HepG2 (cell line): ENCODE data around the gene ECHS1. TPM values are rescaled to one million over a fixed set of nuclear protein-coding genes. Genes with fewer than 3 reads are reported as not detected.

Source experiments
- FOXC1 ChIP-seq: sonication (generic); formaldehyde crosslinking; IDR thresholded peaks from 2 replicates; pipeline ENCODE4 v1.8.0; 2022; ENCODE audit warnings: mild to moderate bottlenecking, missing genetic modification reagents, borderline replicate concordance
- FOXP1 ChIP-seq, 2 experiments: fragments of 450-650 bp in 1 of 2; IDR thresholded peaks; 2 replicates each; pipeline ENCODE4 v1.6.1; 2017 to 2018; ENCODE audit warnings: antibody characterized with exemption in 1 of 2
- GTF2F1 ChIP-seq: fragments of 150-350 bp; IDR thresholded peaks from 2 replicates; pipeline ENCODE4 v1.6.1; 2014; ENCODE audit warnings: low read length
- LCORL ChIP-seq, 2 experiments: fragments of 450-650 bp in 1 of 2; sonication (generic) in 1 of 2; formaldehyde crosslinking in 1 of 2; IDR thresholded peaks; 2 replicates each; pipeline versions ENCODE4 v1.5.0 to v1.6.1; 2017 to 2020; ENCODE audit warnings: antibody characterized with exemption in 1 of 2, missing genetic modification reagents in 1 of 2
- MAZ ChIP-seq, 2 experiments: sonication (generic) in 1 of 2; formaldehyde crosslinking in 1 of 2; IDR thresholded peaks; 2 replicates each; pipeline versions ENCODE4 v1.5.0 to v1.6.1; 2012 to 2020; ENCODE audit warnings: low read depth in 2 of 2, mild to moderate bottlenecking in 2 of 2, borderline replicate concordance in 1 of 2, improper control_type of control experiment in 1 of 2, low read length in 1 of 2, missing genetic modification reagents in 1 of 2, moderate library complexity in 1 of 2
- RBFOX2 ChIP-seq: fragments of 200-400 bp; formaldehyde crosslinking; IDR thresholded peaks from 2 replicates; pipeline ENCODE4 v1.6.1; 2017; ENCODE audit warnings: low read depth, mild to moderate bottlenecking, low read length
- RERE ChIP-seq: IDR thresholded peaks from 2 replicates; pipeline ENCODE4 v1.6.1; 2016; ENCODE audit warnings: low read depth, missing genetic modification reagents, missing compliant biosample characterization
- SMC3 ChIP-seq: IDR thresholded peaks from 2 replicates; pipeline ENCODE4 v1.6.1; 2011; ENCODE audit warnings: low read length, improper control_type of control experiment
- TSC22D2 ChIP-seq: sonication (generic); formaldehyde crosslinking; IDR thresholded peaks from 2 replicates; pipeline ENCODE4 v1.5.1; 2020; ENCODE audit warnings: missing genetic modification reagents, mild to moderate bottlenecking, borderline replicate concordance
- ZFP36 ChIP-seq: fragments of 150-350 bp; IDR thresholded peaks from 2 replicates; pipeline ENCODE4 v1.6.1; 2018; ENCODE audit warnings: borderline replicate concordance, low read length, low read depth; ENCODE audit not compliant: partially characterized antibody
- ZFP82 ChIP-seq: sonication (generic); formaldehyde crosslinking; IDR thresholded peaks from 2 replicates; pipeline ENCODE4 v1.5.1; 2020; ENCODE audit warnings: mild to moderate bottlenecking, missing genetic modification reagents, borderline replicate concordance
- ZNF205 ChIP-seq: IDR thresholded peaks from 2 replicates; pipeline ENCODE4 v1.6.1; 2018; ENCODE audit warnings: missing biosample characterization, missing genetic modification reagents
- ZNF274 ChIP-seq: sonication (generic); formaldehyde crosslinking; IDR thresholded peaks from 2 replicates; pipeline ENCODE4 v1.5.1; 2020; ENCODE audit warnings: mild to moderate bottlenecking, missing genetic modification reagents
- ZNF383 ChIP-seq: sonication (generic); formaldehyde crosslinking; IDR thresholded peaks from 2 replicates; pipeline ENCODE4 v1.4.0; 2020; ENCODE audit warnings: missing genetic modification reagents, mild to moderate bottlenecking, borderline replicate concordance
- ZNF660 ChIP-seq: sonication (generic); formaldehyde crosslinking; IDR thresholded peaks from 2 replicates; pipeline ENCODE4 v1.5.1; 2020; ENCODE audit warnings: mild to moderate bottlenecking, low read depth, missing genetic modification reagents, borderline replicate concordance
- ZNF75D ChIP-seq: sonication (generic); formaldehyde crosslinking; IDR thresholded peaks from 2 replicates; pipeline ENCODE4 v1.8.1; 2023; ENCODE audit warnings: missing genetic modification reagents, mild to moderate bottlenecking, borderline replicate concordance
- polyA plus RNA-seq, 8 experiments: library from polyadenylated mRNA; depleted of rRNA in 3 of 8; stranded (reverse) in 7 of 8; unstranded in 1 of 8; fragments of >200 nt; fragmentation: Illumina TruSeq in 4 of 8; extraction: Trizol in 4 of 8; gene quantifications; 2 replicates each; pipeline versions ENCODE4 v1.2.1 to v1.2.3, GENCODE V29; 2011 to 2016; ENCODE audit warnings: low read depth in 4 of 8, missing spikeins in 1 of 8, mixed read lengths in 1 of 8; ENCODE audit not compliant: insufficient read depth in 1 of 8
- total RNA-seq, 5 experiments: library from RNA; depleted of rRNA; stranded (reverse); fragments of >200 nt; fragmentation: Illumina TruSeq; extraction: Trizol; gene quantifications; 2 replicates each; pipeline ENCODE4 v1.2.3, GENCODE V29; 2016; ENCODE audit warnings: low read depth in 1 of 5
- TF ChIP-seq, protein P1 (sequence below): sonication (generic); formaldehyde crosslinking; IDR thresholded peaks from 2 replicates; pipeline ENCODE4 v1.5.0; 2020; ENCODE audit warnings: mild to moderate bottlenecking, missing genetic modification reagents
- TF ChIP-seq, protein P2 (sequence below): sonication (generic); formaldehyde crosslinking; conservative IDR thresholded peaks from 2 replicates; pipeline ENCODE4 v1.8.0; 2022; ENCODE audit warnings: mild to moderate bottlenecking, moderate library complexity, missing genetic modification reagents

ECHS1 gene
- total and polyA plus RNA-seq, 2 of the 13 experiments (the other 11 are each of a cell fraction or from before 2014, with no cell fraction given): 32.7 to 195 TPM

- no peak for TF ChIP-seq RERE (CRISPR knock-in tag)
- TF ChIP-seq ZNF660 (CRISPR knock-in tag): no peak
- TF ChIP-seq FOXP1 (IDR thresholded peaks at IDR 0.05): no peak
- TF ChIP-seq FOXP1 (CRISPR knock-in tag; IDR thresholded peaks at IDR 0.05): no peak
- no peak for TF ChIP-seq TSC22D2 (CRISPR knock-in tag)
- no peak for TF ChIP-seq ZNF274 (CRISPR knock-in tag)
- TF ChIP-seq MAZ (IDR thresholded peaks at IDR 0.05; ENCODE audit: borderline replicate concordance, low read depth, low read length): no peak
- peak; percentile 74 for TF ChIP-seq MAZ (CRISPR knock-in tag; IDR thresholded peaks at IDR 0.05; ENCODE audit: low read depth)
- TF ChIP-seq, protein P1, sequence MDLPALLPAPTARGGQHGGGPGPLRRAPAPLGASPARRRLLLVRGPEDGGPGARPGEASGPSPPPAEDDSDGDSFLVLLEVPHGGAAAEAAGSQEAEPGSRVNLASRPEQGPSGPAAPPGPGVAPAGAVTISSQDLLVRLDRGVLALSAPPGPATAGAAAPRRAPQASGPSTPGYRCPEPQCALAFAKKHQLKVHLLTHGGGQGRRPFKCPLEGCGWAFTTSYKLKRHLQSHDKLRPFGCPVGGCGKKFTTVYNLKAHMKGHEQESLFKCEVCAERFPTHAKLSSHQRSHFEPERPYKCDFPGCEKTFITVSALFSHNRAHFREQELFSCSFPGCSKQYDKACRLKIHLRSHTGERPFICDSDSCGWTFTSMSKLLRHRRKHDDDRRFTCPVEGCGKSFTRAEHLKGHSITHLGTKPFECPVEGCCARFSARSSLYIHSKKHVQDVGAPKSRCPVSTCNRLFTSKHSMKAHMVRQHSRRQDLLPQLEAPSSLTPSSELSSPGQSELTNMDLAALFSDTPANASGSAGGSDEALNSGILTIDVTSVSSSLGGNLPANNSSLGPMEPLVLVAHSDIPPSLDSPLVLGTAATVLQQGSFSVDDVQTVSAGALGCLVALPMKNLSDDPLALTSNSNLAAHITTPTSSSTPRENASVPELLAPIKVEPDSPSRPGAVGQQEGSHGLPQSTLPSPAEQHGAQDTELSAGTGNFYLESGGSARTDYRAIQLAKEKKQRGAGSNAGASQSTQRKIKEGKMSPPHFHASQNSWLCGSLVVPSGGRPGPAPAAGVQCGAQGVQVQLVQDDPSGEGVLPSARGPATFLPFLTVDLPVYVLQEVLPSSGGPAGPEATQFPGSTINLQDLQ: no peak
- 0 out of 2 replicates have a peak, but pooled peaks have one; percentile 48 for TF ChIP-seq ZFP82 (CRISPR knock-in tag)
- TF ChIP-seq SMC3: no peak
- peak; percentile 59; the same call in 1 of the 2 replicates for TF ChIP-seq FOXC1 (CRISPR knock-in tag)
- peak; percentile 90 for TF ChIP-seq RBFOX2
- TF ChIP-seq LCORL (IDR thresholded peaks at IDR 0.05): no peak
- TF ChIP-seq LCORL (CRISPR knock-in tag; IDR thresholded peaks at IDR 0.05): no peak; the same call in none of the 2 replicates
- TF ChIP-seq GTF2F1: no peak
- TF ChIP-seq ZNF75D (CRISPR knock-in tag): no peak
- TF ChIP-seq, protein P2, sequence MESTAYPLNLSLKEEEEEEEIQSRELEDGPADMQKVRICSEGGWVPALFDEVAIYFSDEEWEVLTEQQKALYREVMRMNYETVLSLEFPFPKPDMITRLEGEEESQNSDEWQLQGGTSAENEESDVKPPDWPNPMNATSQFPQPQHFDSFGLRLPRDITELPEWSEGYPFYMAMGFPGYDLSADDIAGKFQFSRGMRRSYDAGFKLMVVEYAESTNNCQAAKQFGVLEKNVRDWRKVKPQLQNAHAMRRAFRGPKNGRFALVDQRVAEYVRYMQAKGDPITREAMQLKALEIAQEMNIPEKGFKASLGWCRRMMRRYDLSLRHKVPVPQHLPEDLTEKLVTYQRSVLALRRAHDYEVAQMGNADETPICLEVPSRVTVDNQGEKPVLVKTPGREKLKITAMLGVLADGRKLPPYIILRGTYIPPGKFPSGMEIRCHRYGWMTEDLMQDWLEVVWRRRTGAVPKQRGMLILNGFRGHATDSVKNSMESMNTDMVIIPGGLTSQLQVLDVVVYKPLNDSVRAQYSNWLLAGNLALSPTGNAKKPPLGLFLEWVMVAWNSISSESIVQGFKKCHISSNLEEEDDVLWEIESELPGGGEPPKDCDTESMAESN (CRISPR knock-in tag): no peak
- no peak for TF ChIP-seq ZFP36
- TF ChIP-seq ZNF205 (CRISPR knock-in tag): peak; percentile 69; the same call in 1 of the 2 replicates
- TF ChIP-seq ZNF383: no peak
Observed at GRCh38 chr10:133378251-133379096, 5.3 kb upstream of the ECHS1 start (continued).
